HG03575 (cell line): ENCODE data around the gene ZNF692.
"Not testable (repeated sequence)": the region's sequence is repeated elsewhere in the genome, so short reads cannot be mapped to it uniquely, and the experiment has no call there.

ENCODE experiments used
- ATAC-seq: cut with Tn5 transposase; IDR thresholded peaks from one replicate; pipeline ENCODE4 v1.9.1; 2021; ENCODE audit not compliant: unreplicated experiment, insufficient number of reproducible peaks, low FRiP score; ENCODE audit errors: extremely low read depth

Gene ZNF692

GRCh38 chr1:248837045-248837780 lies 21.7 kb downstream of the ZNF692 start:
- ATAC-seq: no peak

GRCh38 chr1:248834343-248834940 lies 24.4 kb downstream of the ZNF692 start:
- ATAC-seq: no peak

- no peak for ATAC-seq
These were observed 27.0 kb downstream of the ZNF692 start for GRCh38 chr1:248831842-248832241.

GRCh38 chr1:248830718-248831017 lies 28.2 kb downstream of the ZNF692 start:
- not testable (repeated sequence) for ATAC-seq

GRCh38 chr1:248828845-248829244 lies 30.0 kb downstream of the ZNF692 start:
- no peak for ATAC-seq

- ATAC-seq: peak; percentile 66
These were observed 32.8 kb downstream of the ZNF692 start, which contains the start of gene SH3BP5L for GRCh38 chr1:248825909-248826760. SH3BP5L (minus strand) TSS chr1:248825915; CDS start chr1:248824935, 980 bp downstream.

GRCh38 chr1:248825573-248825908 lies 33.3 kb downstream of the ZNF692 start:
- no peak for ATAC-seq

GRCh38 chr1:248825136-248825535 lies 33.7 kb downstream of the ZNF692 start:
- ATAC-seq: no peak

GRCh38 chr1:248824701-248825100 lies 34.2 kb downstream of the ZNF692 start:
- ATAC-seq: no peak

- ATAC-seq: no peak
These were observed 34.6 kb downstream of the ZNF692 start for GRCh38 chr1:248824301-248824700.

- ATAC-seq: no peak
These were observed 35.3 kb downstream of the ZNF692 start for GRCh38 chr1:248823517-248824001.

- peak; percentile 30 for ATAC-seq
These were observed 36.5 kb downstream of the ZNF692 start for GRCh38 chr1:248822148-248823032.

GRCh38 chr1:248821641-248822040 lies 37.2 kb downstream of the ZNF692 start:
- no peak for ATAC-seq

GRCh38 chr1:248821101-248821500 lies 37.8 kb downstream of the ZNF692 start:
- ATAC-seq: no peak

- no peak for ATAC-seq
These were observed 38.8 kb downstream of the ZNF692 start for GRCh38 chr1:248820041-248820585.

GRCh38 chr1:248818505-248819374 lies 40.1 kb downstream of the ZNF692 start:
- ATAC-seq: no peak

GRCh38 chr1:248817065-248817464 lies 41.8 kb downstream of the ZNF692 start:
- ATAC-seq: no peak
